ENCODE measurements around the gene MC1R. TPM values are rescaled to one million over a fixed set of nuclear protein-coding genes. Genes with fewer than 3 reads are reported as not detected.
"Not testable (repeated sequence)": the region's sequence is repeated elsewhere in the genome, so short reads cannot be mapped to it uniquely, and the experiment has no call there.

Gene MC1R
- 2.2 TPM for total RNA-seq

DNA sequence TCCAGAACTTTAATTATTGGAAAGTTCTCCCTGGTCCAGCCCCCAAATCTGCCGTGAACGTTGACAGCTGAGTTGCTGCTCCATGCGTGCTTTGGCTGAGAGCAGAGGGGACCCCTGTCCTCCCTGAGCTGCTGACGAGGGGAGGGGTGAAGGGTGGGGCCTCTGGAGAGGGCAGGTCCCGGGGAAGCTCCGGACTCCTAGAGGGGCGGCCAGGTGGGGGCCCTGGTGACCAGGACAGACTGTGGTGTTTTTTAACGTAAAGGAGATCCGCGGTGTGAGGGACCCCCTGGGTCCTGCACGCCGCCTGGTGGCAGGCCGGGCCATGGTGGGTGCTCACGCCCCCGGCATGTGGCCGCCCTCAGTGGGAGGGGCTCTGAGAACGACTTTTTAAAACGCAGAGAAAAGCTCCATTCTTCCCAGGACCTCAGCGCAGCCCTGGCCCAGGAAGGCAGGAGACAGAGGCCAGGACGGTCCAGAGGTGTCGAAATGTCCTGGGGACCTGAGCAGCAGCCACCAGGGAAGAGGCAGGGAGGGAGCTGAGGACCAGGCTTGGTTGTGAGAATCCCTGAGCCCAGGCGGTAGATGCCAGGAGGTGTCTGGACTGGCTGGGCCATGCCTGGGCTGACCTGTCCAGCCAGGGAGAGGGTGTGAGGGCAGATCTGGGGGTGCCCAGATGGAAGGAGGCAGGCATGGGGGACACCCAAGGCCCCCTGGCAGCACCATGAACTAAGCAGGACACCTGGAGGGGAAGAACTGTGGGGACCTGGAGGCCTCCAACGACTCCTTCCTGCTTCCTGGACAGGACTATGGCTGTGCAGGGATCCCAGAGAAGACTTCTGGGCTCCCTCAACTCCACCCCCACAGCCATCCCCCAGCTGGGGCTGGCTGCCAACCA is at the start of gene MC1R:
MC1R (plus strand) TSS at position 410 of the 895 bp plus-strand sequence; CDS start at position 807, 397 bp downstream.
- peak; percentile 47 for DNase-seq

DNA sequence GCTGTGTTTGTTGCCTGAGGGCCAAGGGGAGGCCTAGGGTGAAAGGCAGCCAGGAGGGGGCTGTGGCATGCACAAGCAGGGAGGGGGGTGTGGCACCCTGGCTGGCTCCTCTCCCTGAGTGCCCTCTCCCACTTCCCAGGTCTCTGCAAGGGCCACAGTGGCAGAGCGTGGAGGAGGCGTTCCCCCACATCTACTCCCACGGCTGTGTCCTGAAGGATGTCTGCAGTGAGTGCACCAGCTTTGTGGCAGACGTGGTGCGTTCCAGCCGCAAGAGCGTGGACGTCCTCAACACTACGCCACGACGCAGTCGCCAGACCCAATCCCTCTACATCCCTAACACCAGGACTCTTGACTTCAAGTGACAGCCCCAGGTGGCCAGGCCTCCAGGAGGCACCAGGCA is 48.8 kb upstream of the MC1R start:
- no peak for DNase-seq

DNA sequence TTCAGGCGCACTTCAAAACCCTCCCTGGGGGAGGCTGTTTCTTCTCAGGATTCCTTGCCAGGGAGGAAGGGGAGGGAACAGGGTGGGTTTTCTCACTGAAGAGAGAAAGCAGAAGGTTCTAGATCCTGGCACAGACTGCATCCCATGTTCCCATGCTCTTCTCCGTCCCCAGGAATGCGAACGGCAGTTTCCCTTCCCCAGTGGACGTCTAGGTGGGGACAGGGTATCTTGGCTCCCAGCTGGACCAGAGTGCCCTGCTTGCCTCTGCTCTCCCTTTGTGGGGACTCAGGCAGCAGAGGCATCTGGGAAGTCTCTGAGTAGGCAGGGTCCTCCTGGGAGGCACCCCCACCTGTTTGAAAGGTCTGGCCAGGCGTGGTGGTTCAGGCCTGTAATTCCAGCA is 48.2 kb upstream of the MC1R start:
- DNase-seq = no peak

DNA sequence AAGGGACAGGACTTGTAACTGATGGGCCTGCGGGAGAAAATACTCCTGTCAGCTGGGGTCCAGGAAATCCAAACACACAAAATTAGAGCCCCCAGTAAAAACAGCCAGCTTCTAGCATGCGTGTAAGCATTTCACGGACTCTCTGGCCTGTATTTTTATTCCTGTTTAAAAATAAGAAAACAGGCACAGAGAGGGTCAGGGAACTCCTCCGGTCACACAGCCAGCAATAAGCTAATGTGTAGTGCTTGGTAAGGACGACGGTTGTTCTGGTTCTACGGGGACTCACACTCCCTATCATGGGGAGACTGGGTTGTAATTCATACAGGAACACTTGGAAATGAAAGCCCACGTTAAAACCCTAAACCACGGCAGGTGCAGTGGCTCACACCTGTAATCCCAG is 46.8 kb upstream of the MC1R start:
- DNase-seq = no peak

DNA sequence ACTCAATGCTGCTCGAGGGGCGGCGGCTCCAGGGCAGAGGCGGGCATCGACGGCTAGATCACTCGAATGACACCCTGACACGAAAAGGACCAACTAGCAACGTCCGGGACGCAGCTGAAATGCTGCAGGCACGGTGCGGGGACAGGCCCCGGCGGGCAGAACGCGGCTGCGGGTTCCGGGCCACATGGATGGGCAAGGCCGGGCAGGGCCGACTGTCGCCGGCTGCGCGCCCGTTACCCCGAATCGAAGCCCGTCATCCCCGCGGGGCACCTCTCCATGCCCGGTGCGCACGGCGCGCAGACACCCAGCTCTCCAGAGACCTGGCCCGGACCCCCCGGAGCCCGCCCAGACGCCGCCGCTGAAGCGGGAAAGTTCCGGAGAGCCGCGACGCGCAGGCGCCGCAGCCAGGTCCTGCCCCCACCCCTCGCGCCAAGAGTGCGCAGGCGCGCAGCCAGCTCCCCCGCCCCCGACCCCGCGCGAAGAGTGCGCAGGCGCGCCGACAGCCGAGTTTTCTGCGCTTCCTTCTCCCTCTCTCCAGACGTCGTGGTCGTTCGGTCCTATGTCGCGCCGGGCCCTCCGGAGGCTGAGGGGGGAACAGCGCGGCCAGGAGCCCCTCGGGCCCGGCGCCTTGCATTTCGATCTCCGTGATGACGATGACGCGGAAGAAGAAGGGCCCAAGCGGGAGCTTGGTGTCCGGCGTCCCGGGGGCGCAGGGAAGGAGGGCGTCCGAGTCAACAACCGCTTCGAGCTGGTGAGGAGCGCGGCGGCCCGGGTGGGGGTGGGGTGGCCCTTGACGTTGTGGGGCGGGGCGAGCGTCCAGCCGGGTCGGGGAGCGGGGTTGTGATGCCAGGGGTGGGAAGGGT is 45.3 kb upstream of the MC1R start, which contains the start of gene TCF25:
TCF25 (plus strand) TSS at position 484 of the 863 bp plus-strand sequence; CDS start at position 560, 76 bp downstream.
- peak; percentile 82 for DNase-seq

DNA sequence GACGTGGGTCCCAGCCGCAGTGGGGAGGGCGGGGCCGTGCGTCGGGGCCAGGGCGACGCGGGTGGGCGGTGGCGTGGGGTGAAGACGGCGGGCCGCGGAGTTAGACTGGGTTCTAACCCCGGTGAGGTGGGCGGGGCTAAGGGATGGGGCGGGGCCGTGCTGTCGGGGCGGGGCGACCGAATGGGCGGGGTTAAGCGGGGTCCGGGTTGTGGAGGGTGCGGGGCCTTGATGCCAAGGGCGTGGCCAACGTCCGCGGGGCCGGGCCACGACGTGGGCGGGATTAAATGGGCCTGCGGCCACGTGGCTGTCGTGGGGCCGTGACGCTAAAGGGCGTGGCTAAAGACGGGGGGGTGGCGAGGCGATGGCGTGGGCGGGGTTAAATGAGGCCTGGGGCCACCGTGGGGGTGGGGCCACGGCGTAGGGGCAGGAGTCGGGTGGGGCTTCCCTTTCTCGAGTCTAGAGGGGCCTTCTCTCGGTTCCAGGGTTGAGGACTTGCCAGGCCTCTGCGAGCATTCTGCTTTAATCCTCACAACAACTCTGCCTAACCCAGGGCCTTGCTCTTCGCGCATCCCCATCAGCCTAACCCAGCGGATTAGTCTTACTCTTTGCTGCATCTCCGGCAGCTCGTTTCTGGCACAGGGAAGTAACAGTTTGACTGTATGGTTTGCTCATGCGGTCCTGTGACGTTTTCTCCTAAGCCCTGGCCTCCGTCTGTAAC is 44.5 kb upstream of the MC1R start:
- DNase-seq = peak; percentile 97

DNA sequence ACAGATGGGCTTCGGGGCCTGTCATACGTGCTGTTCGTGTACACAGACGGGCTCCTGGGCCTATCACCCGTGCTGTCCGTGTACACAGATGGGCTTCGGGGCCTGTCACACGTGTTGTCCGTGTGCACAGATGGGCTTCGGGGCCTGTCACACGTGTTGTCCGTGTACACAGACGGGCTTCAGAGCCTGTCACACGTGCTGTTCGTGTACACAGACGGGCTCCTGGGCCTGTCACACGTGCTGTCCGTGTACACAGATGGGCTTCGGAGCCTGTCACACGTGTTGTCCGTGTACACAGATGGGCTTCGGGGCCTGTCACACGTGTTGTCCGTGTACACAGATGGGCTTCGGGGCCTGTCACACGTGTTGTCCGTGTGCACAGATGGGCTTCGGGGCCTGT is 39.5 kb upstream of the MC1R start:
- not testable (repeated sequence) for DNase-seq

DNA sequence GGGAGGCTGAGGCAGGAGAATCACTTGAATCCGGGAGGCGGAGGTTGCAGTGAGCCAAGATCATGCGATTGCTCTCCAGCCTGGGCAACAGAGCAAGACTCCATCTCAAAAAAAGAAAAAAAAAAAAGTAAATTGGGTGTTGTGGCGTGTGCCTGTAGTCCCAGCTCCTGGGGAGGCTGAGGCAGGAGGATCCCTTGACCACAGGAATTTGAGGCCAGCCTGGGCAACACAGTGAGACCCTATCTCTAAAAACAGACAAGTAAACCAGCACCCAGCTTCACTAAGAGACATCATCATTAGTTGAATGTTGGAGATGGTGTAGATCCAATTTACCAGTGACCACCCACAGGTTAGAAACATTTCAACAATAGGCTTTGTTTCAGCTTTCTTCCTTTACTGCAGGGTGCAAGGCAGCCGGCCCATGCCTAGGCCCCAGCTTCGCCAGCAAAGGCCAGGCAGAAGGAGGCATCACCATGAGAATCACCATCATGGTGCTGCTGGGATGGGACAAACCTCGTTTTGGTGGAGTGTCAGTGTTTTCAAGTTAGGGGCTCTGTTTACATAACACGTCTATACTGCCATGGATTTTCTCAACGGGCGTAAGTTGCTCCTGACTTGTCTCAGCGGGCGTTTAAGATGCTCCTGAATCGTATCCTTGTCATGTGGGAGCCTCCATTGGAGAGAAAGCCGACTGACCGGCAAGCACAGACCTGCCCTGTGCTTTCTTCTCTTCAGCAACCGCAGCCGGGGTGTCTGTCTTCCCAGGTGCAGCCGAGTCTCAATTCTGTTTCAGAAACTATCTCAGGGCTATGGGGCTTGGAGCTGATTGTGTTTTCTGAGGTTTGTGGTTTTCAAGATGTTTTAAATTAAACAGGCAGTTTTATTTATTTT is 37.9 kb upstream of the MC1R start:
- no peak for DNase-seq

DNA sequence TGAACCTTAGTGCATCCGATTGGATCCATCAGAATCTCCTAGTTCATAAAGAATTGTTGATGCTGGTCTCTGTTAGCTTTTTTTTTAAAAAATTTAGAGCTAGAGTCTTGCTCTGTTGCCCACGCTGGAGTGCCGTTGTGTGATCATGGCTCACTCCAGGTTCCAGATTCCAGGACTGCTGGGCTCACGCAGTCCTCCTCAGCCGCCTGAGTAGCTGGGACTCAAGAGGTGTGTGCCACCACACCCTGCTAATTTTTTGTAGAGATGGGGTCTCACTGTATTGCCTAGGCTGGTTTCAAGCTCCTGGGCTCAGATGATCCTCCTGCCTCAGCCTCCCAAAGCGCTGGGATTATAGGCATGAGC is 37.3 kb upstream of the MC1R start:
- no peak for DNase-seq

DNA sequence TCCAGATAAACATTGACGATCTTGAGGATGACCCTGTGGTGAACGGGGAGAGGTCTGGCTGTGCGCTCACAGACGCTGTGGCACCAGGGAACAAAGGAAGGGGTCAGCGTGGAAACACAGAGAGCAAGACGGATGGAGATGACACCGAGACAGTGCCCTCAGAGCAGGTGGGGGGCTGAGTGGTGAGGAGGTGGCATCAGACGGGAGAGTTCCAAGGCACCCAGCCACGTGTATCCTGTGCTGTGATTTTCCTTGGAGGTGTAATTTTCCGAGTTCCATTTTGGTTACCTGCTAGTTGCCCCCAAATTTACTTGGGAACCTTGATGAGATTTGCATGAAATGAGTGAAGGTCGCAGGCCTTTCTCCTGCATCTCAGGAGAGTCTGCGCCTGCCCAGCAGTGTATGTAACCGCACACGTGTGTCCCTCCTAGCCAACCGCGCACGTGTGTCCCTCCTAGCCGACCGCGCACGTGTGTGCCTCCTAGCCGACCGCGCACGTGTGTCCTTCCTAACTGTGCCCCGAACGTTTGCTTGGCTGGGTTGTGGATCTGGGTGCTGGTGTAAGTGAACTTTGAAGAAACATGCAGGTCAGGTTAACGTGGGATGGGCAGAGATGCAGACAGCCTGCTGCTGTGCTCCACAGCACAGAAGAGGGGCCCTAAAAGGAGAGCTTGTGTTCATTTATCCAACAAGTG is 35.2 kb upstream of the MC1R start:
- no peak for DNase-seq

DNA sequence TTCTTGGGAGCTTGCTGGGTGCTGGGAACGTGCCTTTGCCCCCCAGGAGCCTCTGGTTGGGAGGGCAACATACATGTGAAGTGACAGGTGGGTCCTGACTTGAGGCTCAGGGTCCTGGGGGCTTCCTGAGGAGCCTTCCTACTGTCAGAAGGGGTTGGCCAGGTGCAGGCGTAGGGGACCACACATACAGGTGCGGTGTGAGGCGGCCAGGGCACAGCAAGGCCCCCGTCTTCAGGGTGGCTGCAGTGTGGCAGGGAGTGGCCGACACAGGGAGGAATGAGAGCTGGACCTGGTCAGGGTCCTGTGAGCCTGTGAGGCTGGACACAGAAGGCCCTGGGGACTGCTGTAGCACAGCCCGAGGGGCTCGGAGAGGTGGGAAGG is 34.6 kb upstream of the MC1R start:
- DNase-seq = no peak

DNA sequence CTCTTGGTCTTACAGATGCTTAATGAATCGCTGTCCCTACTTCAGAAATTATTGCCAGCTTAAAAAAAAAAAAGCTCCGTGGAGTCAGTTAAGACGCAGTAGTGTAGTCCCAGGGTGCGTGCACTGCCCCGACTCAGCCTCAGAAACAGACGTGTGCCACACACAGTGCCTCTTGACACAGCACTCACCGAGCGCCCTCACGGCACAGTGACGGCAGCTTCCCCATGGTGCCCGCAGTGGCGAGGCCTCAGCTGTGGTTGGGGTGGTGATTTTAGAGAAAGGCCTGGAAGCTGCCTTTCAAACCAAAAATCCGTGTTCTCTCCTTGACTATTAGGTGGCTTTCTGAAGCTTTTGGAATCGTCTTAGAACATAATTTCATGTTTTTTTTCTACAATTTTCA is 31.4 kb upstream of the MC1R start:
- no peak for DNase-seq

DNA sequence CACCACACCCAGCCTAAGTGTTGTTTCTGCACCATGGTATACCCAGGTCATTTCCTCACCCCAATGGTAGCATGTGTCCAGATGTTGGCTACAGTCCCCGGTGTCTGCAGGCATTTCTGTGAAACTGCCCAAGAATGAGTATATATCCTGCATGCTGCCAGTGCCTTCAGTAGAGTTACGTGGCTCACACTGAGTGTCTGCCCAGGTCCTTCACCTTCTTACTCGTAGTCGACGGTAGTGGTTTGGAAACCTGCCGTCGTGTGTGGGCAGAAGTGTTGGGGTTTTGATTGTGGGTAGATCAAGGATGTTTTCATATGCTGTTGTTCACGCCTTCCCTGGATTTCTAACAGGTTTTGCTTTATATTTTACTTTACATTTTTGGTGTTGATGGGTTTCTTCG is 28.5 kb upstream of the MC1R start:
- no peak for DNase-seq

DNA sequence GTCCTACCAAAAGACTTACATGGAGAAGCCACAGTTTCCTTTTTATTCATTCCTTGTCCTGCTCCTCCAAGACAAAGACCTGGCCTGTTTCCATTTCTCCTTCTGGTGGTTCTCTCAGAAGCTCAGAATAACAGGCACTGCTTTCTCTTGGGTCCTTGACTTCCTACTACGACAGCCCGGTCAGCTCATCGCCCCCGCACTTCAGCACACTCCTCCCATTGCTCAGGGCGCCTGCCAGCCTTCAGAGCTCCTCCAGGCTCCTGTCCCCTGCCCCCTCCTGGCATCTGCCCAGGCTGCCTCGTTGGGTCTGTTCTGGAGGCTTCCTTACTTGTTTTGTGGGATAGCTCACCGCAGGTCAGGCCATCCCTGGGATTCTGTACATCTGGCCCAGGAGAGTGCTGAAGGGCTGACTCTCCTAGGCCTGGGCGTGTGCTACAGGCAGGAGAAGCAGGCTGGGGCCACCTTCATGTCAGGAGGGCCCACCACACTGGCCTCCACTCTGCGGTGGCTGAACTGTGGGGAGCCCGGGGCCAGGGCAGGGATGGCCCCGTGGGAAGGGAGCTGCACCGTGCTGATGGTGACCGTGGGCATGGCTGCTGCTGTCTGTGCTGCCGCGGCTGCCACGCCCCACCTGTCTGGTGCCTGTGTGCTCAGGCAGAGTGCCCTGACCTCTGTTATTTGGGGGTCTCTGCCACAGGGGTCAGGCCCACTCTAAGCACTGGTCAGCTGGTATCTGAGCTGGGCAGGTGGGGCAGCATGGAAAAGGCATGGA is 27.6 kb upstream of the MC1R start:
- DNase-seq = no peak

DNA sequence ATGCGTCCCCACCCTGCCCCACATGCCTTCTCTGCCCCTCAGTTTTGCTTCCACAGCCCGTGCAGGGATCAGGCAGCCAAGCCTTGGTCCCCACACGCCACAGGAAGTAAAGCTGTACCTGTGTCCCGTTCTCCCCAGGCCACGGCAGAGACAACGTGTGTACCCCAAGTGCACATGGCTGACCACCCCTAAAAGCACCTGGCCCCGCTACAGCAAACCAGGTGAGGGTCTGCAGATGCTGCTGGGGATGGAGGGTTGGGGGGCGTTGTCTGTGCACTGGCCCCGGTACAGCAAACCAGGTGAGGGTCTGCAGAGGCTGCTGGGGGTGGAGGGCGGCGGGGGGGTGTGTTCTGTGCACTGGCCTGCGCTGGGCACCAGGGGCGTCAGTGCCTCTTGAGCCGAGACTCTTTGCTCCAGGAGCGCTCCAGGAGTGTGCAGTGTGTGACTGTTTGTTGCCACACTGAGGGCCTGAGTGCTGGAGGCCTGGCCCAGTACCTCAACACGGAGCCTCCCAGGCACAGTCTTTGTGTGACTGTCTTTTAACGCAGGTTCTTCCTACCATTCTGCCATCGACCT is 26.5 kb upstream of the MC1R start:
- no peak for DNase-seq

DNA sequence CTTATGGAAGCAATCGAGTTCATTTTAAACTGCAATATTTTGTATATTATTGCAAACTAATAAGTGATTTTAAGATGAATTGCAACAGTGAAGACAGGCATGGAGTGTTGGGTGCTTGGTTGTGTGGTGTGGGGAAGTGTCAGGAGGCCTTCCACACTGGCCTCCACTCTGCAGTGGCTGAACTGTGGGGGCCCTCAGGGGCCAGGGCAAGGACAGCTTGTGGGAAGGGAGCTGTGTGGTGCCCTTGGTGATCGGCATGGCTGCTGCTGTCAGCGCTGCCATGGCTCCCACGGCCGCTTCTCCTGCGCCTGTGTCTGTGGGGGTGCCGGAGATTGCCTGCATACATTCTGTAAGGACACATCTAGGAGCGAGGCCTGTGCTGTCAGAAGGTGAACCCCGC is 26.0 kb upstream of the MC1R start:
- DNase-seq = no peak

DNA sequence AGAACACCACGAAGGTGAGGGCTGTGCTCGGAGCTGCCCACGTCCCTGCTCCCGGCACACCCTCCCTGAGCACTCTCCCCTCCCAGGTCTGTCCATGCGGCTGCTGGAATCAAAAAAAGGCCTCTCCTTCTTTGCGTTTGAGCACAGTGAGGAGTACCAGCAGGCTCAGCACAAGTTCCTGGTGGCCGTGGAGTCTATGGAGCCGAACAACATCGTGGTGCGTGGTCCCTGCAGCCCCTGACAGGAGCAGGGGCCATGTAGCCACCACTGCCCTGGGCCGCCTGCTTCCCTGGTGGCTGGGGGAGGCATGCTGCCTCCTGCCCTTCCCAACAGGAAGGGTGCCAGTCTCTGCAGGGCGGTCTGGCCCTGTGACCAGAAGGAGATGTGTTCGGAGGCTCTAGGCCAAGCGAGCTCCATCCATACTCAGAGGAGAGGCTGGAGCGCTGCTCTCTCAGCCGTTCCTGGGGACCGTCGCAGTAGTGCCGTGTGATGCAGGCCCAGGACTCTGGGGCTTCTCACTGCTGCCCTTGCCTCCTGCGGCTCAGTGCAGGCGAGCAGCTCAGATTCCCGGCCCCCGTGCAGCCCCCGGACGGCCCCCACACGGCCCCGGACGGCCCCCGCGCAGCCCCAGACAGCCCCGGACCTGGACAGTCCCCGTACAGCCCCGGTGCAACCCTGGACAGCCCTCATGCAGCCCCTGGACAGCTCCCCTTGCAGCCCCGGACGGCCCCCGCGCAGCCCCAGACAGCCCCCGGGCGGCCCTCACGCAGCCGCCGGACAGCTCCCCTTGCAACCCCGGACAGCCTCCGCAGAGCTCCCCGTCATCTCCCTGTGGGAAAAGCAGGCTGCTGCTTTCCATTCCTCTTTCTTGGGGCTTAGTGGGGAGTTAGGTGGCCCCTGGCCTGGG is 24.8 kb upstream of the MC1R start:
- no peak for DNase-seq

DNA sequence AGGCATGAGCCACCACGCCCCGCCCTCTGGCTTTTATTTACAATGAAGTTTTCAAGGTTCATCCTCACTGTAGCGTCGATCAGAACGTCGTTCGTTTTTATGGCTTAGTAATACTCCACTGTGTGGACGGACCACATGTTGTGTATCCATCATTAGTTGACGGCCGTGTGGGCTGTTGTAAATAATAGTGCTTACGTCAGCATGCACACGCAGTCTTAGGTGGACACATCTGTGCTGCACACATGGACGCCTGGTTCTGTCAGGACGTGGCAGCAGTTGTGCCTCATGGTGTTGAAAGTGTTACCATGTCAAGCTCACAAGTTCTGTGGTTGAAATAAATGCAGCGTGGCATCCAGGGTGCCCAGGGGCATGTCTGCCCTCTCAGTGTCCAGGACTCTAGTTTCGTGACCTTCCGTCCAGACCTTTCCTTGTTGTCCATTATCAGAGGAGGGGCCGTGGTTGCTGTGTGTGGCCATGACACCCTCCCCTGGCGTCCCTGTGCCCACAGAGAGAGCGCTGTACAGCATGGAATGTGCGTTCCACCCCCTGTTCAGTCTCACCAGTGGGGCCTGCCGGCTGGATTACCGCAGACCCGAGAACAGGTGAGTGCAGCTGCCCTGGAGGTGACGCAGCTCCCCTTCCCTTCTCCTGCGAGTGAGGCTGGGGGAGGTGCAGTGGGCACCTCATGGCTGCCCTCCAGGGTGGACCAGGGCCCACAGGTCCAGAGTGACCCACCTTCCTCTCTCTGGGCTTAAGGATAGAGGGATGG is 23.0 kb upstream of the MC1R start:
- DNase-seq = no peak

Measured in skin of body (tissue), 2 donors.